H1 (cell line): ENCODE results near the gene CDH15. TPM values are rescaled to one million over a fixed set of nuclear protein-coding genes. Genes with fewer than 3 reads are reported as not detected.

Experiments used
- CTCF ChIA-PET: fragments of 300-600 bp; sonication (Branson Sonifier 250); formaldehyde crosslinking; loops from one replicate; lab custom pipeline; 2021; ENCODE audit not compliant: partially characterized antibody; lab: Charles Lee
- POLR2A ChIA-PET: fragments of 300-600 bp; sonication (Branson Sonifier 250); formaldehyde crosslinking; loops from one replicate; lab custom pipeline; 2021; ENCODE audit warnings: inconsistent platforms; ENCODE audit not compliant: partially characterized antibody; lab: Charles Lee
- DNase-seq, 2 experiments: peaks; one replicate each; pipeline versions ENCODE4 v3.0.0 to v3.0.0-alpha.2; 2010 to 2022; ENCODE audit warnings: low spot score in 2 of 2, low read depth in 1 of 2, mixed read lengths in 1 of 2
- FAIRE-seq: peaks from 2 replicates; lab custom pipeline; 2011; peaks lifted over from hg19 to GRCh38; lab: Jason Lieb, UNC
- H2AFZ ChIP-seq: 2 replicates; pipeline ENCODE4 v1.8.1; 2012; ENCODE audit warnings: low read length, inconsistent platforms
- H2AK5ac ChIP-seq: 2 replicates; pipeline ENCODE4 v1.6.1; 2013; ENCODE audit warnings: low read depth, low read length
- H2BK120ac ChIP-seq: replicated peaks from 2 replicates; pipeline ENCODE3; 2013; ENCODE audit warnings: low read depth, low read length, inconsistent platforms
- H2BK12ac ChIP-seq: 2 replicates; pipeline ENCODE4 v1.6.1; 2013; ENCODE audit warnings: low read depth, low read length
- H2BK15ac ChIP-seq: 2 replicates; pipeline ENCODE4 v1.6.1; 2013; ENCODE audit warnings: low read length
- H2BK20ac ChIP-seq: 2 replicates; pipeline ENCODE4 v1.6.1; 2013; ENCODE audit warnings: low read length
- H2BK5ac ChIP-seq: 2 replicates; pipeline ENCODE4 v1.6.1; 2013; ENCODE audit warnings: low read depth, low read length
- H3K14ac ChIP-seq: 2 replicates; pipeline ENCODE4 v1.6.1; 2013; ENCODE audit warnings: inconsistent platforms; ENCODE audit not compliant: insufficient read length
- H3K18ac ChIP-seq: 2 replicates; pipeline ENCODE4 v1.6.1; 2013; ENCODE audit warnings: low read length; ENCODE audit errors: extremely low read depth
- H3K23ac ChIP-seq: 2 replicates; pipeline ENCODE4 v1.6.1; 2013; ENCODE audit warnings: inconsistent platforms; ENCODE audit not compliant: insufficient read length
- H3K23me2 ChIP-seq: 2 replicates; pipeline ENCODE4 v1.6.1; 2013; ENCODE audit warnings: low read depth, low read length
- H3K27ac ChIP-seq: 2 replicates; pipeline ENCODE4 v1.6.1; 2011; ENCODE audit warnings: low read depth, low read length, inconsistent platforms
- H3K27me3 ChIP-seq, 4 experiments: replicated peaks in 1 of 4; 1 replicate in 1 of 4; 2 replicates in 3 of 4; pipeline versions ENCODE4 v1.6.1 to v1.8.1; 2011 to 2013; ENCODE audit warnings: low read length in 3 of 4, mild to moderate bottlenecking in 3 of 4, inconsistent platforms in 2 of 4, mixed read lengths in 2 of 4, moderate library complexity in 1 of 4; ENCODE audit not compliant: control insufficient read depth in 3 of 4, insufficient read depth in 3 of 4; ENCODE audit errors: extremely low read depth in 1 of 4
- H3K36me3 ChIP-seq, 4 experiments: 2 replicates each; pipeline versions ENCODE4 v1.6.1 to v1.8.1; 2011 to 2013; ENCODE audit warnings: mild to moderate bottlenecking in 4 of 4, low read length in 3 of 4, moderate library complexity in 2 of 4, control low read depth in 1 of 4, inconsistent platforms in 1 of 4; ENCODE audit not compliant: insufficient read depth in 4 of 4, control insufficient read depth in 2 of 4
- H3K4ac ChIP-seq: replicated peaks from 2 replicates; pipeline ENCODE3; 2013; ENCODE audit warnings: low read length, low read depth, mixed read lengths, inconsistent platforms; ENCODE audit not compliant: insufficient read length
- H3K4me1 ChIP-seq, 4 experiments: replicated peaks in 1 of 4; 1 replicate in 1 of 4; 2 replicates in 3 of 4; pipeline versions ENCODE4 v1.6.1 to v1.8.1; 2011 to 2013; ENCODE audit warnings: low read length in 3 of 4, inconsistent platforms in 2 of 4, mixed read lengths in 1 of 4; ENCODE audit not compliant: insufficient read depth in 4 of 4, control insufficient read depth in 3 of 4
- H3K4me2 ChIP-seq, 2 experiments: 2 replicates each; pipeline versions ENCODE4 v1.6.1 to v1.8.1; 2011 to 2013; ENCODE audit warnings: low read depth in 2 of 2, low read length in 2 of 2, control low read depth in 1 of 2, inconsistent platforms in 1 of 2, mild to moderate bottlenecking in 1 of 2; ENCODE audit not compliant: insufficient read depth in 1 of 2
- H3K4me3 ChIP-seq, 4 experiments: fragments of 200-600, 300-600 bp in 1 of 4; sonication (generic), shearing (Covaris generic), sonication (Bioruptor Twin) in 1 of 4; 2 replicates each; pipeline versions ENCODE4 v1.5.1 to v1.8.1; 2011 to 2016; ENCODE audit warnings: low read length in 4 of 4, low read depth in 3 of 4, control low read depth in 2 of 4, inconsistent platforms in 2 of 4, mild to moderate bottlenecking in 2 of 4, mixed read lengths in 1 of 4, moderate library complexity in 1 of 4; ENCODE audit not compliant: insufficient read depth in 2 of 4; ENCODE audit errors: extremely low read depth in 1 of 4
- H3K56ac ChIP-seq: replicated peaks from 2 replicates; pipeline ENCODE3; 2013; ENCODE audit warnings: low read depth, mild to moderate bottlenecking, mixed read lengths, low read length, inconsistent platforms; ENCODE audit not compliant: insufficient read length
- H3K79me1 ChIP-seq: 2 replicates; pipeline ENCODE4 v1.6.1; 2013; ENCODE audit warnings: low read depth, low read length, control low read depth
- H3K79me2 ChIP-seq, 2 experiments: 2 replicates each; pipeline versions ENCODE4 v1.6.1 to v1.8.1; 2012 to 2013; ENCODE audit warnings: low read length in 2 of 2, mild to moderate bottlenecking in 2 of 2, inconsistent platforms in 1 of 2; ENCODE audit not compliant: insufficient read depth in 2 of 2, control insufficient read depth in 1 of 2
- H3K9ac ChIP-seq, 4 experiments: replicated peaks in 1 of 4; 1 replicate in 1 of 4; 2 replicates in 3 of 4; pipeline versions ENCODE4 v1.6.1 to v1.8.1; 2011 to 2013; ENCODE audit warnings: low read depth in 3 of 4, low read length in 3 of 4, control low read depth in 2 of 4, mild to moderate bottlenecking in 2 of 4, moderate library complexity in 2 of 4, inconsistent platforms in 1 of 4; ENCODE audit errors: extremely low read depth in 1 of 4
- H3K9me3 ChIP-seq, 2 experiments: 2 replicates each; pipeline versions ENCODE4 v1.6.1 to v1.8.1; 2012 to 2013; ENCODE audit warnings: mild to moderate bottlenecking in 2 of 2, moderate library complexity in 2 of 2, control low read depth in 1 of 2, inconsistent platforms in 1 of 2, low read depth in 1 of 2, low read length in 1 of 2, mixed read lengths in 1 of 2; ENCODE audit not compliant: insufficient read depth in 2 of 2
- H4K20me1 ChIP-seq, 2 experiments: replicated peaks in 1 of 2; 2 replicates each; pipeline versions ENCODE3 to v1.8.1; 2011 to 2013; ENCODE audit warnings: inconsistent platforms in 2 of 2, low read length in 2 of 2, mild to moderate bottlenecking in 1 of 2; ENCODE audit not compliant: insufficient read depth in 2 of 2, control insufficient read depth in 1 of 2
- H4K5ac ChIP-seq: 2 replicates; pipeline ENCODE4 v1.6.1; 2013; ENCODE audit warnings: low read length, low read depth, mixed read lengths, inconsistent platforms; ENCODE audit not compliant: insufficient read length
- H4K8ac ChIP-seq: 2 replicates; pipeline ENCODE4 v1.8.0; 2013; ENCODE audit warnings: mild to moderate bottlenecking, moderate library complexity, low read length, inconsistent platforms; ENCODE audit not compliant: insufficient read depth; ENCODE audit errors: extremely low read depth
- H4K91ac ChIP-seq: replicated peaks from 2 replicates; pipeline ENCODE3; 2013; ENCODE audit warnings: low read length, mixed read lengths, inconsistent platforms; ENCODE audit not compliant: insufficient read length
- BACH1 ChIP-seq: IDR thresholded peaks from 2 replicates; pipeline ENCODE4 v1.6.1; 2012; ENCODE audit warnings: low read length, improper control_type of control experiment
- BCL11A ChIP-seq, 2 experiments: IDR thresholded peaks; one replicate each; pipeline ENCODE4 v1.6.1; 2011; ENCODE audit warnings: low read depth in 2 of 2, low read length in 2 of 2, mild to moderate bottlenecking in 2 of 2
- CBX8 ChIP-seq: fragments of 300-800, 300-1000 bp; sonication (generic); IDR thresholded peaks from 2 replicates; pipeline ENCODE4 v1.7.1; 2016; ENCODE audit warnings: low read depth, low read length, borderline replicate concordance
- FOSL1 ChIP-seq: IDR thresholded peaks from 2 replicates; pipeline ENCODE4 v1.6.1; 2011; ENCODE audit warnings: mild to moderate bottlenecking, low read depth, low read length, moderate library complexity; ENCODE audit not compliant: insufficient read depth
- POLR2A ChIP-seq, 2 experiments: IDR thresholded peaks; 1 replicate in 1 of 2; 2 replicates in 1 of 2; pipeline ENCODE4 v1.6.1; 2011; ENCODE audit warnings: low read depth in 2 of 2, low read length in 2 of 2, mild to moderate bottlenecking in 2 of 2; ENCODE audit errors: control extremely low read depth in 1 of 2
- RAD21 ChIP-seq, 2 experiments: IDR thresholded peaks in 1 of 2; conservative IDR thresholded peaks in 1 of 2; 2 replicates each; pipeline ENCODE4 v1.6.1; 2011; ENCODE audit warnings: low read depth in 2 of 2, low read length in 2 of 2, improper control_type of control experiment in 1 of 2, inconsistent platforms in 1 of 2, mild to moderate bottlenecking in 1 of 2, moderate library complexity in 1 of 2
- RNF2 ChIP-seq: fragments of 200-900, 300-1000 bp; sonication (generic); IDR thresholded peaks from 2 replicates; pipeline ENCODE4 v1.7.1; 2016; ENCODE audit warnings: borderline replicate concordance, low read depth, mild to moderate bottlenecking, antibody characterized with exemption, low read length; ENCODE audit not compliant: poor library complexity, severe bottlenecking; ENCODE audit errors: missing control alignments
- RXRA ChIP-seq: IDR thresholded peaks from 2 replicates; pipeline ENCODE4 v1.6.1; 2011; ENCODE audit warnings: low read depth, mild to moderate bottlenecking, low read length, moderate library complexity; ENCODE audit not compliant: insufficient read depth
- SRF ChIP-seq: IDR thresholded peaks from 2 replicates; pipeline ENCODE4 v1.6.1; 2011; ENCODE audit warnings: mild to moderate bottlenecking, low read depth, low read length, moderate library complexity
- TAF1 ChIP-seq: IDR thresholded peaks from 2 replicates; pipeline ENCODE4 v1.6.1; 2011; ENCODE audit warnings: mild to moderate bottlenecking, low read depth, low read length
- TEAD4 ChIP-seq: IDR thresholded peaks from 2 replicates; pipeline ENCODE4 v1.6.1; 2012; ENCODE audit warnings: low read depth, low read length, inconsistent platforms, mixed read lengths
- YY1 ChIP-seq: IDR thresholded peaks from 2 replicates; pipeline ENCODE4 v1.6.1; 2011; ENCODE audit warnings: low read depth, mild to moderate bottlenecking, low read length
- WGBS, 2 experiments: shearing (Covaris generic) in 1 of 2; methylation state at CpG; one replicate each; pipeline versions ENCODE4 v1.1.6 to v1.1.7; 2013 to 2015; ENCODE audit warnings: low lambda C conversion rate in 2 of 2, mixed read lengths in 2 of 2, inconsistent platforms in 1 of 2, low coverage in 1 of 2, missing lambda C conversion rate in 1 of 2; ENCODE audit not compliant: insufficient replicate concordance in 2 of 2, insufficient coverage in 1 of 2, insufficient read length in 1 of 2; ENCODE audit errors: extremely low coverage in 1 of 2, missing lambda C conversion rate in 1 of 2; 5-methylcytosine and 5-hydroxymethylcytosine counted together
- polyA plus RNA-seq, 7 experiments: library from polyadenylated mRNA; depleted of rRNA in 3 of 7; stranded (reverse) in 5 of 7; unstranded in 2 of 7; fragments of >200 nt in 5 of 7; fragments of 200-250 nt in 2 of 7; gene quantifications; 1 replicate in 5 of 7; 2 replicates in 1 of 7; 4 replicates in 1 of 7; pipeline versions ENCODE4 v1.2.1 to v1.2.3, GENCODE V29; 2011 to 2013; ENCODE audit warnings: missing spikeins in 2 of 7, mixed read lengths in 2 of 7
- total RNA-seq: library from RNA; stranded (reverse); fragmentation: NEBNext Ultra II Directional; extraction: Animal tissue kit (Norgen Biotek cat#: 25700); gene quantifications from 2 replicates; pipeline ENCODE4 v1.2.1, GENCODE V29; 2021

The CDH15 gene
- total and polyA plus RNA-seq, 2 of the 8 experiments (the other 6 are each of a cell fraction or from before 2014, with no cell fraction given) = 0.50 to 0.82 TPM

DNA sequence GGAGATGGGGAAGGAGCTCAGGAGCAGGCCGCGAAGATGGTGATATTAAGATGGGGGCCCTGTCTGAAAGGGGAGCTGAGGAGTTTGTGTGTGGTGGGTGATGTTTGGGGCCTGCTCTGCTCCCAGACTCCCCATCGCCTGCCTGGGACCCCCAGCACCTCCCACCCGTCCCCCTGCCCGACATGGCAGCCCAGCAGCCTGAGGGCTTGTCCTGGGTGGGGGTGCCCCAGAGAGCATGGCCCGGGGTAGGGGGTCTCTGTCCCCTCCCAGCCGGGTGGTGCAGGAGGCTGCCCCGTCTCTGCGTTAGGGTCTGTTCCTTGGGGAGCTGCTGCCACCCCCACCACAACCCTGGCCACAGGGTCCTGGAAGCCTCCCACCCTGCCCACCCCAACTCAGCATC is 5.2 kb downstream of the CDH15 start:
- no peaks in the 10 kb centered on the region for H3K9me3 ChIP-seq
- DNase-seq = no peak
- no peak overlapping the region for H3K18ac ChIP-seq
- no peak overlapping the region for H3K4me2 ChIP-seq
- H2BK12ac ChIP-seq = no peak overlapping the region
- no peaks in the 10 kb centered on the region for H3K79me2 ChIP-seq
- no peak overlapping the region for H2BK20ac ChIP-seq
- no peak overlapping the region for H2BK120ac ChIP-seq
- H4K8ac ChIP-seq = no peak overlapping the region
- H3K14ac ChIP-seq = no peak overlapping the region
- no peaks in the 10 kb centered on the region for H3K36me3 ChIP-seq
- H4K91ac ChIP-seq = no peak overlapping the region
- POLR2A ChIA-PET = interaction anchor here (0.6 to 1.4 kb wide), 4 partner anchors 11 to 394 kb away, joined by 3 to 5 read pairs (median 3); no protein-coding TSS in a partner anchor
- H3K56ac ChIP-seq = no peak overlapping the region
- H3K27ac ChIP-seq = no peak overlapping the region
- no peak overlapping the region for H3K4ac ChIP-seq
- H4K20me1 ChIP-seq = peaks cover 0 to under 1% of the 10 kb centered on the region in 2 experiments
- CTCF ChIA-PET = interaction anchor here (1.2 to 3.0 kb wide), 4 partner anchors 9 to 41 kb away, joined by 4 to 11 read pairs (median 4); partner anchors contain the start of genes SLC22A31 and ZNF778
- FAIRE-seq = no peak
- no peak overlapping the region for H2AFZ ChIP-seq
- H3K4me1 ChIP-seq = peaks cover 0 to 16% (median 10%) of the 10 kb centered on the region in 4 experiments; a peak in 6 of 7 replicates
- peaks cover 0 to 4% (median under 1%) of the 10 kb centered on the region in 4 experiments; a peak in 3 of 7 replicates for H3K27me3 ChIP-seq
- no peak overlapping the region for H2BK5ac ChIP-seq
- no peaks in the 10 kb centered on the region for H3K79me1 ChIP-seq
- H3K23me2 ChIP-seq = no peaks in the 10 kb centered on the region; the same call in 1 of the 2 replicates
- no peak overlapping the region for H2AK5ac ChIP-seq
- H3K4me3 ChIP-seq = no peak overlapping the region
- 95% methylated on average over 4 of the region's 9 CpGs; no CpG with 5 or more reads in 1 of the 2 experiments for WGBS, 2 experiments
- no peak overlapping the region for H3K9ac ChIP-seq
- H2BK15ac ChIP-seq = no peak overlapping the region
- H4K5ac ChIP-seq = no peak overlapping the region
- H3K23ac ChIP-seq = no peak overlapping the region
- TF ChIP-seq RXRA (no peak), POLR2A (IDR thresholded peaks at IDR 0.05; ENCODE audit: control extremely low read depth in 1 of 2, low read depth in 2 of 2, low read length in 2 of 2) (no peak), BACH1 (no peak), YY1 (no peak), RNF2 (no peak), SRF (no peak), BCL11A (IDR thresholded peaks at IDR 0.05; ENCODE audit: low read depth in 2 of 2, low read length in 2 of 2) (no peak), FOSL1 (no peak), CBX8 (no peak), TEAD4 (no peak), TAF1 (no peak), RAD21 (IDR thresholded peaks at IDR 0.05 in 1 of 2, conservative IDR thresholded peaks at IDR 0.05 in 1 of 2; ENCODE audit: low read depth in 2 of 2, low read length in 2 of 2) (no peak)
